GM21619 (cell line): ENCODE measurements around the gene TMEM135.
A peak's percentile ranks its signal among the peaks of the same experiment; 100 is the strongest.
"Not testable (repeated sequence)": the region's sequence is repeated elsewhere in the genome, so short reads cannot be mapped to it uniquely, and the experiment has no call there.

Source experiments
- ATAC-seq: cut with Tn5 transposase; IDR thresholded peaks from one replicate; pipeline ENCODE4 v1.9.1; 2021; ENCODE audit not compliant: unreplicated experiment

TMEM135 gene

GRCh38 chr11:87076260-87076783 lies 38.6 kb downstream of the TMEM135 start:
- ATAC-seq: no peak

GRCh38 chr11:87076874-87077429 lies 39.2 kb downstream of the TMEM135 start:
- no peak for ATAC-seq

- ATAC-seq: peak; percentile 79
These were observed 43.6 kb downstream of the TMEM135 start for GRCh38 chr11:87081358-87081757.

- ATAC-seq: no peak
These were observed 44.9 kb downstream of the TMEM135 start for GRCh38 chr11:87082590-87082989.

GRCh38 chr11:87083029-87083428 lies 45.3 kb downstream of the TMEM135 start:
- ATAC-seq: no peak

GRCh38 chr11:87092159-87092558 lies 54.4 kb downstream of the TMEM135 start:
- no peak for ATAC-seq

GRCh38 chr11:87092567-87092966 lies 54.8 kb downstream of the TMEM135 start:
- no peak for ATAC-seq

- ATAC-seq: peak; percentile 87
These were observed 59.8 kb downstream of the TMEM135 start for GRCh38 chr11:87097582-87097981.

GRCh38 chr11:87101956-87102580 lies 64.3 kb downstream of the TMEM135 start:
- no peak for ATAC-seq

- not testable (repeated sequence) for ATAC-seq
These were observed 68.1 kb downstream of the TMEM135 start for GRCh38 chr11:87105826-87106225.

GRCh38 chr11:87107379-87107778 lies 69.6 kb downstream of the TMEM135 start:
- not testable (repeated sequence) for ATAC-seq

- ATAC-seq: no peak
These were observed 72.9 kb downstream of the TMEM135 start for GRCh38 chr11:87110443-87111131.

- ATAC-seq: no peak
These were observed 76.4 kb downstream of the TMEM135 start for GRCh38 chr11:87114093-87114492.

GRCh38 chr11:87116185-87116584 lies 78.5 kb downstream of the TMEM135 start:
- no peak for ATAC-seq

GRCh38 chr11:87120937-87121336 lies 83.2 kb downstream of the TMEM135 start:
- no peak for ATAC-seq

GRCh38 chr11:87122852-87123251 lies 85.1 kb downstream of the TMEM135 start:
- ATAC-seq: no peak

- ATAC-seq: no peak
These were observed 87.5 kb downstream of the TMEM135 start for GRCh38 chr11:87125257-87125656.

- ATAC-seq: no peak
These were observed 89.4 kb downstream of the TMEM135 start for GRCh38 chr11:87127101-87127500.

- ATAC-seq: no peak
These were observed 90.6 kb downstream of the TMEM135 start for GRCh38 chr11:87128372-87128771.

- ATAC-seq: no peak
These were observed 96.9 kb downstream of the TMEM135 start for GRCh38 chr11:87134524-87135106.

- no peak for ATAC-seq
These were observed 98.5 kb downstream of the TMEM135 start for GRCh38 chr11:87136236-87136635.

- no peak for ATAC-seq
These were observed 100.0 kb downstream of the TMEM135 start for GRCh38 chr11:87137711-87138110.
